ENCODE data around the gene SAMD10.
A peak's percentile ranks its signal among the peaks of the same experiment; 100 is the strongest.

SAMD10 gene

DNA sequence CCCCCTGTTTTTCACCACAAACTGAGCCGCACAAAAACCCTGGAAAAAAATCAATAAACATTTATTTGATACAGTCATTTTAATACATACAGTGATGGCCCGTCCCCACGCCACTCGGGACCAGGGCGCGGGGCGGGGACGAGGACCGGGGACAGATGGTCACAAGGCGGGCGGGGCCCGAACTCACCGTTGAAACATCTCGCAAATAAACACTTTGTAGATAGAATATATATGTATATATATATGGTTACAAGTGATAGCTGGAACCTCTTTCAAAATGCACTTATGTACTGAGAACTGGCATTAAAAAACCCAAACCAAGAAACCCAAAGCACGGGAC is 22.8 kb downstream of the SAMD10 start:
- DNase-seq (ENCODE audit: low read depth) = no peak

GRCh38 chr20:63955827-63956663 is 23.4 kb downstream of the SAMD10 start, which contains the start of gene UCKL1:
TSS of gene UCKL1 (minus strand) at chr20:63956416. CDS start at chr20:63956372, 44 bp downstream.
- DNase-seq (ENCODE audit: low read depth) = peak; percentile 85

- no peak for DNase-seq (ENCODE audit: low read depth)
Measured at GRCh38 chr20:63955281-63955826, 24.1 kb downstream of the SAMD10 start.

DNA sequence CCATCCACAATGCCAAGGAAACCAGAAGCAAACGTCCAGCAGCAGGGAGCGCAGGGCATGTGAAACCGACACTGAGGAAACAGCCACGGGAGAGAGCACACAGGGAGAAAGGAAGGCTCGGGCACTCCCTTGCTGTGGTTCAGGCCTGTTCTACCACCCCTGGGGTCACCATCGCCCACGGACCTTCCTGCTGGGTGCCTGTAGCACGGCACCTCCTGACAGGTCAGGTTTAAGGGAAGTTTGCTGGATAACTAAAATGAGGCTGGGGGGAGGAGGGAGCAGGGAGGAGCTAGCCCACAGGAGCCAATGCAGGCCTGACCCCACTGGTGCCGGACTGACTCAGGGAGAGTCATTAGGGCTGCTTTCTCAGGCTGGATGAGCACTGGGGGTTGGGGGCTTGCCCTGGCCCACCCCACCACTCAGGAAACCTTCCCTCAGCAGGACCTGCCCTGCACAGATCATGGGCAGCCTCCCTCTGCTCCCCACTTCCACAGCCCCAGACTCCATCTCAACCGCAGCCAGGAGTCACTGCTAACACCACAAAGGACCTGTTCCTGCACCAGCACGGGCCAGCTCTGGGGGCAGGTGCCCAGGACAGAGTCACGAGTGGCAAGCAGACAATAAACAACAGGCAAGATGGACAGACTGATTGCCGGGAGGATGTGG is 25.5 kb downstream of the SAMD10 start:
- no peak for DNase-seq (ENCODE audit: low read depth)

GRCh38 chr20:63952769-63953168 is 26.7 kb downstream of the SAMD10 start:
- no peak for DNase-seq (ENCODE audit: low read depth)

- no peak for DNase-seq (ENCODE audit: low read depth)
Measured at GRCh38 chr20:63952210-63952535, 27.3 kb downstream of the SAMD10 start.

GRCh38 chr20:63951398-63952209 is 27.8 kb downstream of the SAMD10 start:
- no peak for DNase-seq (ENCODE audit: low read depth)

DNA sequence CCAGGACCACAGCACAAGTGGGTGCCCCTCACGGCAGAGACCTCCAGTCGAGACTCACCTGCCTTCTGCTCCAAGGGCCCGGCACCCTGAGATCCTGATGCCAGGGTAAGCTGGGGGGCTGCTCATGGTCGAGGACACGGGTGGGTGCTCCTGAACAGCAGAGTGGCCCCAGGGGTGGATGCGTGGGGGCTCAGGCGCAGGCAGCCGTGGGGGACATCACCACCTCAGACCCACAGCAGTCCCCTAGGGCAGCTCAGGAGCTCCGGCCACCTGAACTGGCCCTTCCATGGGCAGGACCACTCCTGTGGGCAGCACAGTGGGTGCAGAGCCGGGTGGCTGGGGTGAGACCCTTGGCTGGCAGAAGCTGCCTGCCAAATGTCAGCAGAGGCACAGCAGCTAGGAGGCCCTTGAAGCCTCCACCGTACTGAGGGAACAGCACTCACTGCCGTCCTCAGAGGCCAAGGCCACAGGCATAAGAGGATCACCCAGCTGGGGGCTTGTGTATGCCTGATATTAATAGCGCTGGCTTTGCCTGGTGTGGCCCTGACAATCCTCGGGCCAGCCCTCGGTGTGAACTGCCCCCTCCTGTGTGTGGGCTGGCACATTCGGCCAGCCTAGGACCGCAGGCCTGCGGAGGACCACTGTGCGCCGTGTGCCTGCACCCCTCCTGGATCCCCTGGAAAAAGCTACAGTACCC is 28.6 kb downstream of the SAMD10 start:
- DNase-seq (ENCODE audit: low read depth) = no peak

DNA sequence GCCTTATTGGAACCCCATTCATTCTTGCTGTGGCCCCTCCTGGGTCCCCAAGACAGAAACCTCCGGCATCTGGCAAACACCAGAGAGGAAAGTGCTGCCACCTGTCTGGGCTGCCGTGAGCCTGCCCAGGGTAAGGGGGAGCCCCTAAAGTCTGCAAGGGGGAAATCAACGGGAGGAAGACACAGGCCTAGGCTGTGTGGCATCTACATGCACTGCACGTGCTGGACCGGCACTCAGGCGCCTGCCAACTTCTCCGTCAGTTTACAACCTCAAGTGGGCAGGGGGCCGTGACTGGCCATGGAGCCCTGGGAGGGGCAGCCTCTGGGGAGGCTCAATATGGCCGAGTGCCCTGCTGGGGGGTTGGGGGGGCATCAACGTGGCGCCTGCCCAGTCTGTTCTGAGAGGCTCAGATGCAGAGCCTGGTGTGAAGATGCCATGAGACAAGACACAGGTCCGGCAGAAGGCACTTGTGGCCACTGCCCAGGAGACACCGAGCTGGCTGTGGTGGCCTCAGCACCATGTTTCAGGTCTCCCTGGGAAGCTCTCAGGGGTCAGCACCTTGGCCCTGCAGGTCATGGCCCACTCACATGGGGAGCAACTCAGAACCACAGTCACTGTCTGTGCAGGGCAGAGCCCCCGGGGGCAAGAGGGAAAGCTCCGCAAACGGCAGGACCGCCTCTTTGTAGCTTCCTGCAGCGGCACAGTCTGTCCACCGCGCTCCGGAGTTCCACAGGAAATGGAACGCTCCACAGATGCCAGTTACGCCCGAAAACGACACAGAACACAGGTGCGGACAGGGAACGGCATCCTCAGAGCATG is 31.6 kb downstream of the SAMD10 start:
- DNase-seq (ENCODE audit: low read depth) = no peak

- DNase-seq (ENCODE audit: low read depth) = no peak
Measured at GRCh38 chr20:63946986-63947637, 32.3 kb downstream of the SAMD10 start.

- no peak for DNase-seq (ENCODE audit: low read depth)
Measured at GRCh38 chr20:63945921-63946920, 33.2 kb downstream of the SAMD10 start.

- DNase-seq (ENCODE audit: low read depth) = no peak
Measured at GRCh38 chr20:63945031-63945658, 34.3 kb downstream of the SAMD10 start.

- DNase-seq (ENCODE audit: low read depth) = no peak
Measured at GRCh38 chr20:63944078-63944941, 35.1 kb downstream of the SAMD10 start.

- DNase-seq (ENCODE audit: low read depth) = no peak
Measured at GRCh38 chr20:63943808-63944077, 35.7 kb downstream of the SAMD10 start.

GRCh38 chr20:63942969-63943807 is 36.3 kb downstream of the SAMD10 start:
- DNase-seq (ENCODE audit: low read depth) = no peak

DNA sequence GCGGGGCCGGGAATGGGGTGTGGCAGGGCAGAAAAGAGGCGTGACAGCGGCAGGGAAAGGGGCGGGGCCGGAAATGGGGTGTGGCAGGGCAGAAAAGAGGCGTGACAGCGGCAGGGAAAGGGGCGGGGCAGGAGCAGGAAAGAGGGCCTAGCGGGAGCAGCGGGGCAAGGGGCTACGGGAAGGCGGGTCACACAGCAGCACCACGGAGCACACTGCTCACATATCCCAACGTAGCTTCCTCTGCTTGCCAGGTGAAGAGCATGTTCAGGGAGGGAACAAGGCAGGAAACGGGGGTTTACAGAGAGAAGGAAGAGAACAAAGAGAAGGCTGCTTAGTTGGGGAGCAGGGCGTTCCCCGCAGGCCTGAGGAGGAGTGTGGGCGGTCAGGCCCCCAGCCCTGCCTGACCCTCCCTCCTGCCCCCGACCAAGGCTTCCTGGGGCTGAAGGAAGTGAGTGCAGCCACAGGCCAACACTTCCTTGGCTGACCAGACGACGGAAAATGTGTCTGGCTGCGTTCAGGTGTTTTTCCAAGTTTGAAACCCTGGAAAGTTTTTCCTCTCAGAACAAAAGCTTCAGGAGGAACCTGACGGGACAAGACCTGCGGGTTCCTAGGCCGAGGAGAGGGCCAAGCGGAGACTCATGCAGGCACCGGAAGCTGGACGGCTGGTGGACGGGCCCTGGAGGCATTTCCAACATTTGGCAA is 37.0 kb downstream of the SAMD10 start:
- peak; percentile 61 for DNase-seq (ENCODE audit: low read depth)
